Measurements from ENCODE around the gene SCNN1A.

Gene SCNN1A

DNA sequence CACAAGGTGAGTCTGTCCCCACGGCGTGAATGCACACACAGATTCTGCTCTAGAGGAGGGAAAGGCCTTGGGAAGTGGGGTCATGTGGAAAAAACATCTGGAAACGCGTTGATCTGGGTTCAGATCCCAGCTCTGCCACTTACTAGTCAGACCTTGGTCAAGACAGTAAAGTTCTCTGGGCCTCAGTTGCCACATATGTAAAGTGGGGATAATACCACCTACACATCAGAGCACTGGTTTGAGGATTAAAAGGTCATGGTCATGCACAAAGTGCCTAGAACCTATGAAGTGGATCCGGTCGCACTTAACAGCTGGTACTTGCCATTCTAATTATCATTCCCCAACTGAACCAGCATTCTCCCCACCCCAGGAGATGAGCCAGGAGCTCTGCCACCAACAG lies 60.2 kb downstream of the SCNN1A start:
- Histone ChIP-seq H3K9ac (ENCODE audit: low read depth, low read length) (no peak overlapping the region), H3K4me1 (ENCODE audit: insufficient read depth, low read length) (peaks cover 3% of the 10 kb centered on the region), H3K27ac (ENCODE audit: low read length) (no peak overlapping the region), H3K36me3 (ENCODE audit: insufficient read depth, low read depth, low read length) (peaks cover 42% of the 10 kb centered on the region), H3K4me3 (ENCODE audit: low read length) (no peak overlapping the region), H3K9me3 (ENCODE audit: insufficient read depth, low read depth, low read length) (no peaks in the 10 kb centered on the region), H3K27me3 (ENCODE audit: insufficient read depth, low read length) (peaks cover under 1% of the 10 kb centered on the region; the same call in 1 of the 2 replicates)

DNA sequence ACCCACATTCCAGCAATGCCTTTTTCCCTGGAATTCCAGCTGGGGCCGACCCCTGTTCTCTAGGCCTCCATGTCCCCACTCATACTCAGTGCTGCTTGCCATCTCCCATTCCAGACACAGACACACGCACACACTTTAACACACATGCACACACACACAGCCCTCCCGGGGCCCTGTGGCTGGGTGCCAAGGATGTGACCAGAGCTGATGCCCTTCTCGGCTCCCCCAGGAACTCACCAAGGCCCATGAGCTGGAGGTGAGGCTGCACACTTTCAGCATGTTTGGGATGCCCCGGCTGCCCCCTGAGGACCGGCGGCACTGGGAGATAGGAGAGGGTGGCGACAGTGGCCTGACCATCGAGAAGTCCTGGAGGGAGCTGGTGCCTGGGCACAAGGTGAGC lies 60.6 kb downstream of the SCNN1A start:
- Histone ChIP-seq H3K4me1 (ENCODE audit: insufficient read depth, low read length) (peaks cover 3% of the 10 kb centered on the region), H3K9me3 (ENCODE audit: insufficient read depth, low read depth, low read length) (no peaks in the 10 kb centered on the region), H3K36me3 (ENCODE audit: insufficient read depth, low read depth, low read length) (peaks cover 37% of the 10 kb centered on the region), H3K9ac (ENCODE audit: low read depth, low read length) (no peak overlapping the region), H3K27me3 (ENCODE audit: insufficient read depth, low read length) (peaks cover 5% of the 10 kb centered on the region), H3K4me3 (ENCODE audit: low read length) (no peak overlapping the region), H3K27ac (ENCODE audit: low read length) (no peak overlapping the region)

DNA sequence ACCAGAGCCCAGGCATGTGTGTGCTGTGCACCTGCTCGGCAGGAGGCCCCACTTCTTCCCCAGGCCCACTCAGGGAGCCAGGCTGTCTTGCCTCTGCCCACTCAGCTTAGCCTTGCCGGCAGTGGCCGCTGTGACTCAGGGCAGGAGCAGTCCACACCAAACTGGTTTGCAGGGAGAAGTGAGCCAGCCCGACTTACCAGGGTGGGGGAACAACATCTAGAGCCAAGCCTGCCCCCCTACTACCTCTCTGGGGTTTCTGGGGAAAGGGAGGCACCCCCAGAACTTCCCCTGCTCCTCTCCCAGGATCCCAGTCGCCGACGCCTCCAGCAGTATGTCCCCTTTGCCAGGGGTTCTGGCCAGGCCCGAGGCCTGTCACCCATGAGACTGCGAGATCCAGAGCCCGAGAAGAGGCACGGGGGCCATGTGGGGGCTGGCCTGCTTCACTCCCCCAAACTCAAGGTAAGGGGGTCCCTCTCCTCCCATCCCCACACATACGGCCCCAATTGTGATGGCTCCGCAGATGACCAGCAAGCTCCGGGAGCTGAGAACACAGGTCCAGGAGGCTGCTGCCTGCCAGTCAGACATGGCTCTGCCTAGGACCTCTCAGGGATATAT lies 61.9 kb downstream of the SCNN1A start:
- H3K9ac ChIP-seq (ENCODE audit: low read depth, low read length) = no peak overlapping the region
- no peak overlapping the region for H3K4me3 ChIP-seq (ENCODE audit: low read length)
- no peak overlapping the region for H3K27ac ChIP-seq (ENCODE audit: low read length)
- H3K4me1 ChIP-seq (ENCODE audit: insufficient read depth, low read length) = peaks cover 3% of the 10 kb centered on the region; the same call in 1 of the 2 replicates
- H3K27me3 ChIP-seq (ENCODE audit: insufficient read depth, low read length) = peaks cover 16% of the 10 kb centered on the region
- H3K36me3 ChIP-seq (ENCODE audit: insufficient read depth, low read depth, low read length) = peaks cover 27% of the 10 kb centered on the region
- no peaks in the 10 kb centered on the region for H3K9me3 ChIP-seq (ENCODE audit: insufficient read depth, low read depth, low read length)

- no peaks in the 10 kb centered on the region for H3K9me3 ChIP-seq (ENCODE audit: insufficient read depth, low read depth, low read length)
- H3K4me3 ChIP-seq (ENCODE audit: low read length) = 0 out of 2 replicates have a peak overlapping the region, but pooled peaks have one; percentile 1
- peaks cover 3% of the 10 kb centered on the region; the same call in 1 of the 2 replicates for H3K4me1 ChIP-seq (ENCODE audit: insufficient read depth, low read length)
- H3K27ac ChIP-seq (ENCODE audit: low read length) = no peak overlapping the region
- H3K36me3 ChIP-seq (ENCODE audit: insufficient read depth, low read depth, low read length) = peaks cover 22% of the 10 kb centered on the region
- H3K9ac ChIP-seq (ENCODE audit: low read depth, low read length) = no peak overlapping the region
- H3K27me3 ChIP-seq (ENCODE audit: insufficient read depth, low read length) = peaks cover 17% of the 10 kb centered on the region
Measured at GRCh38 chr12:6312529-6313325, 62.6 kb downstream of the SCNN1A start.

DNA sequence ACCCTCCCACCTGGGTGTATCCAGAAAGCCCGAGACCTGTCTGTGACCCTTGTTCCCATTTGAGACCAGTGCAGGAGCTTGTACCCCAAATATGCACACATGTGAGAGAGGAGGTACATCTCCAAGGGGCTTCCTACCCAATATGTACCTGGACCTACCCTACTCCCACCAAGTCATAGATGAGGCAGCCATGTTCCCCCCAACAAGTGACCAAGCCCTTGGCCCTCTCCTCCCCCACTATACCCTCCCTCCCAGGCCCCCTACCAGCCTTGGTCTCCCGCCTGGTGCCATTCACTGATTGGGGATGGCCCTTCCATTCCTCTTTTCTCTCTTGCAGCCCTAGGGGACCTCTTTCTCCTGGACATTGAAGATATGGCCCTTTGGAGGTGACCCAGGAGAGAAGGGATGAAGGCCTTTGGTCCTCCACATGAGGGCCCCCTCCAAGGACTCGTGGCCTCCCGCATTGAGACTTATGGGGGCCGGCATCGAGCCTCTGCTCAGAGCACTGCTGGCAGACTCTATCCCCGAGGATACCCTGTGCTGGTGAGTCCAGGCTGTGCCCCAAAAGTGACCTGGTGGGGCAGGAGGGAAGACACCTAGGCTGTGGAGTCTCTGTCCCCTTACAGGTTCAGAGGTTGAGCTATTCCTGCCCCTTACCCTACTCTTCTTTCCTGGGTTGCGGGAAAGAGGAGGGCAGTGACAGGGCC lies 63.4 kb downstream of the SCNN1A start:
- Histone ChIP-seq H3K4me1 (ENCODE audit: insufficient read depth, low read length) (peaks cover 3% of the 10 kb centered on the region; the same call in 1 of the 2 replicates), H3K9me3 (ENCODE audit: insufficient read depth, low read depth, low read length) (no peaks in the 10 kb centered on the region), H3K27ac (ENCODE audit: low read length) (no peak overlapping the region), H3K4me3 (ENCODE audit: low read length) (no peak overlapping the region), H3K27me3 (ENCODE audit: insufficient read depth, low read length) (peaks cover 17% of the 10 kb centered on the region), H3K9ac (ENCODE audit: low read depth, low read length) (no peak overlapping the region), H3K36me3 (ENCODE audit: insufficient read depth, low read depth, low read length) (peaks cover 22% of the 10 kb centered on the region)

DNA sequence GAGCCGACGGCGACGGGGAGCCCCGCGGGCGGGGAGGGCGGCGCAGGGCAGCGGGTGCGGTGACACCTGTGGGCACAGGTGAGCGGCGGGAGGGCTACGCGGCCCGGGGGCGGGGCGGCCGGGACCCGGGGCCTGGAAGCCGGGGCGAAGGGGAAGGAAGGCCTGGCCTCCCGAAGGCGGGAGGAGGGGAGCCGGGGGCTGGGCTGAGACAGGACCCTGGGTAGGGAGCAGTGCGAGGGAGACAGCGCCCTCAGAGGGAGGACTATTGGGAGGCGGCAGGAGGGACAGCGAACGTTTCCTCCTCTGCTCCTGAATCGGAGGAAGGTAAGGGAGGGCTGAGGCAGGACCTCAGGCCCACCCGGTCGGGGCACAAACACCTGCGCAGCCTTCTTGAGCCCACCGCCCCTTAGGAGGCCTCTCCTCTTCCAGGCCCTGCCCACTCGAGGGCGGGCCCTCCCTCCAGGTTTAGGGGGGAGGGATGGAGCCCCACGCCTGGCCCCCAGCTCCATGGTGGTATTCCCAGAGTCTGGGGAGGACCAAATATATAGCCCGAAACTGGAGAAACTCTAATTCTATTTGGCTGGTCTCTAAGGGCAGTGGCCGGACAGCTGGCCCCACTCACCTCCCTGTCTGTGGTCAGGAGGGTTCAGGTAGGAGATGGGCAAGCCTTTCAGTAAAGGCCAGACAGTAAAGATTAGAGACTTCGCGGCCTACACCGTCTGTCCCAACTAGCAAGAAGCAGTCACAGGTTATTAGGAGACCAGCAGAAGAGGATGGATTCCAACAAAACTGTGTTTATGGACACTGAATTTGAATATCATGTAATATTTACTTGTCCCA lies 64.4 kb downstream of the SCNN1A start:
- H3K4me3 ChIP-seq (ENCODE audit: low read length) = peak overlapping the region; percentile 72
- peak overlapping the region; percentile 59; the same call in 1 of the 2 replicates for H3K9ac ChIP-seq (ENCODE audit: low read depth, low read length)
- no peaks in the 10 kb centered on the region; the same call in 1 of the 2 replicates for H3K4me1 ChIP-seq (ENCODE audit: insufficient read depth, low read length)
- H3K27ac ChIP-seq (ENCODE audit: low read length) = no peak overlapping the region
- peaks cover 22% of the 10 kb centered on the region for H3K36me3 ChIP-seq (ENCODE audit: insufficient read depth, low read depth, low read length)
- H3K9me3 ChIP-seq (ENCODE audit: insufficient read depth, low read depth, low read length) = no peaks in the 10 kb centered on the region
- peaks cover 17% of the 10 kb centered on the region for H3K27me3 ChIP-seq (ENCODE audit: insufficient read depth, low read length)

DNA sequence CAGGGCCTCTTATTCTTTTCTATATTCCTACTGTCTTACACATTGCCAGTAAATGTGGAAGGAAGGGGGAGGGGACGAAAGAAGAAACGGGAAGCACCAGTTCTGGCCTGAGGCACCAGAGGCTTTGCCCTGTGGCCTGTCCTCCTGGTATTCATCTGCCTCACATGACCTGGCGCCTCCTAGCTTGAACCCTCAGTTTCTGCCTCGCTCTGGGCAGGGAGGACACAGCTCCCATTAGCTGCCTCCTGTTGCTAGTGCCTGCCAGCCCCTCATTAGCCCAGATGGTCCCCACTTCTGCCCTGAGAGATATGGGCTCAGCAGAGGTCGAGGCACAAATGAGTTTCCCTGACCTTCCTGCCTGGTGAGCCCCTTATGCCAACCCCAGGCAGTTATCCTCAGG lies 67.8 kb downstream of the SCNN1A start:
- Histone ChIP-seq H3K36me3 (ENCODE audit: insufficient read depth, low read depth, low read length) (no peaks in the 10 kb centered on the region), H3K9ac (ENCODE audit: low read depth, low read length) (no peak overlapping the region), H3K27me3 (ENCODE audit: insufficient read depth, low read length) (peaks cover 17% of the 10 kb centered on the region), H3K27ac (ENCODE audit: low read length) (no peak overlapping the region), H3K4me3 (ENCODE audit: low read length) (no peak overlapping the region), H3K9me3 (ENCODE audit: insufficient read depth, low read depth, low read length) (no peaks in the 10 kb centered on the region), H3K4me1 (ENCODE audit: insufficient read depth, low read length) (no peaks in the 10 kb centered on the region; the same call in 1 of the 2 replicates)

DNA sequence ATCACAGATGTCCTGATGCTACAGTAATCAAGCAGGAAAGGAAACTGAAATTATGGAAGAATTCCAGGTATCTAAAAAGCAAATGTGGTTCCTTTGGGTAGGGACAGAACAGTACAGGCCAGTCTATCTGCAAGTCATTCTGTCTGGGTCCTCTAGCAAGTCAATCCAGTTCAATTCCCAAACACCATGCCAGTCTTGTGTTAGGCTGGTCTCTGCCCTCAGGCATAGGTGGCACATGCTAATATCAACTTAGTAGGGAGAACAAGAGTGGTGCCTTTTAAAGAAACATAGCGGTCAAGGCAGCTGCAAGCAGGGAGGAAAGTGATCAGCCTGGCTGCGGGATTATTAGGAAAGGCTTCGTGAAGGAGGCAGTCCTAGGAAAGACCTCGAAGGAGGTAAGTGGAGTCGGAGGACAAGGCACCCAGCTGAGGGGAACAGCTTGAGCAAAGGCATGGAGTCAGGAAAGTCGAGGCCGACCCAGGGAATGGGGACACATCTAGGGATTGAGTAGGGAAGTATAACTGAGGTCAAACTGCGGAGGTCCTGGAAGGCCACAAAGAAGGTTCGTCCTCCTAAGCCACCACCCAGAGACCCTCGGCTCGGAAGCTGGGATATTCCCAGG lies 68.7 kb downstream of the SCNN1A start:
- H3K36me3 ChIP-seq (ENCODE audit: insufficient read depth, low read depth, low read length) = no peaks in the 10 kb centered on the region
- H3K9me3 ChIP-seq (ENCODE audit: insufficient read depth, low read depth, low read length) = no peaks in the 10 kb centered on the region
- no peak overlapping the region for H3K4me3 ChIP-seq (ENCODE audit: low read length)
- H3K9ac ChIP-seq (ENCODE audit: low read depth, low read length) = no peak overlapping the region
- H3K27ac ChIP-seq (ENCODE audit: low read length) = no peak overlapping the region
- peaks cover 17% of the 10 kb centered on the region for H3K27me3 ChIP-seq (ENCODE audit: insufficient read depth, low read length)
- no peaks in the 10 kb centered on the region for H3K4me1 ChIP-seq (ENCODE audit: insufficient read depth, low read length)

DNA sequence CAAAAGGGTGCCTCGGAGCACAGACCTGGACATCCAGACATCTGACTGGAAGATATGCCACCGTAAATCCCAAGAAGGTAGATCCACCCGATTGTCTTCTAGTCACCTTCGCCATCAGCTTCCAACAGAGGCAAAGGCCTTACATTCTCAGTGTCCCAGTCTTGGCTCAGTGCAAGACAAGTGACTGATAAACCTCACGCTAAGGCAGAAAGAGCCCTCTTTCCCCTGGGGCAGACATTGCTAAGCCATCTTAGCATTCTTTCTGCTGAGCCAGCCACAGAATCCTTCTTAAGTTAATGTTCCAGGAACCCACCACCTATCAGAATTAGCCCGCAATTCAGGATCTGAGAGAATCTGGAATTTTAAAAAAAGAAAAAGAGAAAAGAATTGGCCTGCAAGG lies 69.2 kb downstream of the SCNN1A start:
- H3K9me3 ChIP-seq (ENCODE audit: insufficient read depth, low read depth, low read length) = no peaks in the 10 kb centered on the region
- no peak overlapping the region for H3K9ac ChIP-seq (ENCODE audit: low read depth, low read length)
- H3K36me3 ChIP-seq (ENCODE audit: insufficient read depth, low read depth, low read length) = no peaks in the 10 kb centered on the region
- H3K27me3 ChIP-seq (ENCODE audit: insufficient read depth, low read length) = peaks cover 17% of the 10 kb centered on the region
- no peak overlapping the region for H3K27ac ChIP-seq (ENCODE audit: low read length)
- no peak overlapping the region for H3K4me3 ChIP-seq (ENCODE audit: low read length)
- no peaks in the 10 kb centered on the region for H3K4me1 ChIP-seq (ENCODE audit: insufficient read depth, low read length)

- Histone ChIP-seq H3K4me3 (ENCODE audit: low read length) (no peak overlapping the region), H3K4me1 (ENCODE audit: insufficient read depth, low read length) (no peaks in the 10 kb centered on the region), H3K27me3 (ENCODE audit: insufficient read depth, low read length) (no peaks in the 10 kb centered on the region; the same call in 1 of the 2 replicates), H3K27ac (ENCODE audit: low read length) (no peak overlapping the region), H3K36me3 (ENCODE audit: insufficient read depth, low read depth, low read length) (no peaks in the 10 kb centered on the region), H3K9ac (ENCODE audit: low read depth, low read length) (no peak overlapping the region), H3K9me3 (ENCODE audit: insufficient read depth, low read depth, low read length) (no peaks in the 10 kb centered on the region)
Measured at GRCh38 chr12:6303071-6303470, 72.3 kb downstream of the SCNN1A start.

DNA sequence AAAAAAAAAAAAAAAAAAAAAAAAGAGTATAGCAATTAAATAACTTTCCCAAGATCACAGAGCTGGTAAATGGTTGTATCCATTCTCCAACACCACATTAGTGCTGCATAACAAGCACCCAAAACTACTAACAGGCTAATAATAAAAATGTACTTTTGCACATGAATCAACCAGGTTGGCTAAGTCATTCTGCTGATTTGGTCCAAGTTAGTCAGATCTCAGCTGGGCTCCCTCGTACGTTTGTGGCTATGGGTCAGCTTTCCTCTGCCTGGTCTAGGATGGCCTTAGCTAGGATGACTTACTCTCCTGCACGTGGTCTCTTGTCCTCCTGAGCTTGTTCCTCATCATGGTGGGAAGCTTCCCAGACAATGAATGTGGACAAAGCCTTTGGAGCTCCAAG lies 72.7 kb downstream of the SCNN1A start:
- H3K9ac ChIP-seq (ENCODE audit: low read depth, low read length) = no peak overlapping the region
- H3K4me3 ChIP-seq (ENCODE audit: low read length) = no peak overlapping the region
- no peaks in the 10 kb centered on the region for H3K36me3 ChIP-seq (ENCODE audit: insufficient read depth, low read depth, low read length)
- no peak overlapping the region for H3K27ac ChIP-seq (ENCODE audit: low read length)
- no peaks in the 10 kb centered on the region; the same call in 1 of the 2 replicates for H3K27me3 ChIP-seq (ENCODE audit: insufficient read depth, low read length)
- no peaks in the 10 kb centered on the region for H3K4me1 ChIP-seq (ENCODE audit: insufficient read depth, low read length)
- H3K9me3 ChIP-seq (ENCODE audit: insufficient read depth, low read depth, low read length) = no peaks in the 10 kb centered on the region

Data from iPS-20b (cell line).